ENCODE results near the gene USP17L15. TPM values are rescaled to one million over a fixed set of nuclear protein-coding genes. Genes with fewer than 3 reads are reported as not detected.
"Not testable (repeated sequence)": the region's sequence is repeated elsewhere in the genome, so short reads cannot be mapped to it uniquely, and the experiment has no call there.

The USP17L15 gene
- total RNA-seq, 1 experiment from 2014 or later, result not detected

DNA sequence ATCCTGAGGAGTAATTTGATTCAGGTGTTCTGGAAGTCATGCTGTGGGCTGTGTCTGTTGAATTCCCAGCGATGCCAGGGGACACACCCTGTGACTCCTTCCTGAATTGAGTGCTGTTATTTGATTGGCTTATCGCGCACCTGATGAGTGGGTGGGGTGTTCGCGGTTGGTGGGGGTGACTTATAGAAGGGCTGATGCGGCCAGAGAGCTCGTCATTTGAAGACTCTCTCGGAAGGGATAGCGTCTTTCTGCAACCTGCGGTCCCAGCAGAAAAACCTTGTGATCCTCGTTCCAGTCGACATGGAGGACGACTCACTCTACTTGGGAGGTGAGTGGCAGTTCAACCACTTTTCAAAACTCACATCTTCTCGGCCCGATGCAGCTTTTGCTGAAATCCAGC, 33.1 kb downstream of the USP17L15 start, which contains the start of gene USP17L22:
Gene USP17L22 (plus strand): TSS at position 301 of the 400 bp plus-strand sequence. CDS start 0 bp downstream, at position 301.
- POLR2A ChIA-PET, CTCF ChIA-PET: not testable (repeated sequence)

DNA sequence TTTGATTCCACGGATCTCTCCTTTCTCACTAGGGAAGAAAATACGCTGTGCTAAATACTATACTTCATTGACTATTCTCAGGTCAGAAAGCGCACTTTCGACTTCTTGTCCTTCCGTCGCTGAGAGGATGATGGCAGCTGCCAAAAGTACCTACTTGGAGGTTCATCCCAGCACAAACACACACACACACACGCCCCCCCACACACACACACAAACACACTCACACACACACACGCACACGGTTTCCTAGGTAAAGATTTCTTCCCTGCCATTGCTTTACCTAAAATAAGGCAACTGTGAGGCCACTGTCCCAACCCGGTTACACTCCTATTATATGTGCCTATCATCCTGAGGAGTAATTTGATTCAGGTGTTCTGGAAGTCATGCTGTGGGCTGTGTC, 37.5 kb downstream of the USP17L15 start:
- intact Hi-C loops (cut with micrococcal nuclease); BruUV-seq (replicated peaks): not testable (repeated sequence)

More for the DNA sequence above, 33.1 kb downstream of the USP17L15 start, which contains the start of gene USP17L22:
- H4K20me1 ChIP-seq (ENCODE audit: insufficient read depth); H3K79me2 ChIP-seq (ENCODE audit: insufficient read depth, low read length); H3K4me2 ChIP-seq (ENCODE audit: low read length); H3K4me3 ChIP-seq (replicated peaks in 1 of 2; ENCODE audit: low read depth in 1 of 2, low read length in 2 of 2); H3K9me3 ChIP-seq (ENCODE audit: control insufficient read depth in 1 of 2, insufficient read depth in 1 of 2, low read depth in 1 of 2, low read length in 2 of 2); H3K4me1 ChIP-seq (ENCODE audit: control insufficient read depth in 1 of 2, insufficient read depth in 2 of 2, low read length in 2 of 2); H3K9me2 ChIP-seq (ENCODE audit: insufficient read depth); H3K27ac ChIP-seq (ENCODE audit: low read depth, low read length); H3K27me3 ChIP-seq (ENCODE audit: insufficient read depth, low read length); DNase-seq (ENCODE audit: low read depth, low spot score); BruUV-seq (replicated peaks); intact Hi-C loops (cut with micrococcal nuclease); ATAC-seq; H3K36me3 ChIP-seq (ENCODE audit: control insufficient read depth in 1 of 2, insufficient read depth in 2 of 2, low read length in 2 of 2); RAD21 ChIA-PET (ENCODE audit: low non-redundant PET in 1 of 2, low total read pairs in 2 of 2, uncharacterized antibody in 2 of 2, unreplicated experiment in 2 of 2); H3K9ac ChIP-seq (ENCODE audit: low read length); H2AFZ ChIP-seq (ENCODE audit: low read depth, low read length, poor library complexity, severe bottlenecking): not testable (repeated sequence)

More for the DNA sequence above, 37.5 kb downstream of the USP17L15 start:
- H2AFZ ChIP-seq (ENCODE audit: low read depth, low read length, poor library complexity, severe bottlenecking); H3K27ac ChIP-seq (ENCODE audit: low read depth, low read length); H3K4me3 ChIP-seq (replicated peaks in 1 of 2; ENCODE audit: low read depth in 1 of 2, low read length in 2 of 2); H3K4me2 ChIP-seq (ENCODE audit: low read length); H3K9ac ChIP-seq (ENCODE audit: low read length); H3K36me3 ChIP-seq (ENCODE audit: control insufficient read depth in 1 of 2, insufficient read depth in 2 of 2, low read length in 2 of 2); H3K9me2 ChIP-seq (ENCODE audit: insufficient read depth); H3K9me3 ChIP-seq (ENCODE audit: control insufficient read depth in 1 of 2, insufficient read depth in 1 of 2, low read depth in 1 of 2, low read length in 2 of 2); ATAC-seq; H4K20me1 ChIP-seq (ENCODE audit: insufficient read depth); CTCF ChIA-PET; RAD21 ChIA-PET (ENCODE audit: low non-redundant PET in 1 of 2, low total read pairs in 2 of 2, uncharacterized antibody in 2 of 2, unreplicated experiment in 2 of 2); H3K79me2 ChIP-seq (ENCODE audit: insufficient read depth, low read length); H3K4me1 ChIP-seq (ENCODE audit: control insufficient read depth in 1 of 2, insufficient read depth in 2 of 2, low read length in 2 of 2); DNase-seq (ENCODE audit: low read depth, low spot score); POLR2A ChIA-PET; H3K27me3 ChIP-seq (ENCODE audit: insufficient read depth, low read length): not testable (repeated sequence)

Other genes starting within 250 kb of the USP17L15 start
- not detected for gene FAM90A26, start 64.0 kb upstream of the USP17L15 start, total RNA-seq (2021; ENCODE audit: unreplicated experiment)
- gene USP17L10, start 23.7 kb upstream of the USP17L15 start, total RNA-seq (2021; ENCODE audit: unreplicated experiment), result not detected
- gene USP17L11, start 19.0 kb upstream of the USP17L15 start, total RNA-seq (2021; ENCODE audit: unreplicated experiment), result 0.15 TPM
- not detected for gene USP17L12, start 14.2 kb upstream of the USP17L15 start, total RNA-seq (2021; ENCODE audit: unreplicated experiment)
- gene USP17L13, start 9.5 kb upstream of the USP17L15 start, total RNA-seq (2021; ENCODE audit: unreplicated experiment), result not detected
- not detected for gene USP17L17, start 9.5 kb downstream of the USP17L15 start, total RNA-seq (2021; ENCODE audit: unreplicated experiment)
- gene USP17L18, start 14.2 kb downstream of the USP17L15 start, total RNA-seq (2021; ENCODE audit: unreplicated experiment), result not detected
- not detected for gene USP17L19, start 19.0 kb downstream of the USP17L15 start, total RNA-seq (2021; ENCODE audit: unreplicated experiment)
- 0.15 TPM for gene USP17L20, start 23.7 kb downstream of the USP17L15 start, total RNA-seq (2021; ENCODE audit: unreplicated experiment)
- gene USP17L21, start 28.5 kb downstream of the USP17L15 start, total RNA-seq (2021; ENCODE audit: unreplicated experiment), result not detected
- gene USP17L22, start 33.2 kb downstream of the USP17L15 start, total RNA-seq (2021; ENCODE audit: unreplicated experiment), result not detected
- not detected for gene USP17L24, start 90.8 kb downstream of the USP17L15 start, total RNA-seq (2021; ENCODE audit: unreplicated experiment)
- gene USP17L25, start 95.5 kb downstream of the USP17L15 start, total RNA-seq (2021; ENCODE audit: unreplicated experiment), result not detected
- gene USP17L26, start 100.3 kb downstream of the USP17L15 start, total RNA-seq (2021; ENCODE audit: unreplicated experiment), result not detected
- not detected for gene USP17L5, start 105.0 kb downstream of the USP17L15 start, total RNA-seq (2021; ENCODE audit: unreplicated experiment)
- gene USP17L27, start 109.8 kb downstream of the USP17L15 start, total RNA-seq (2021; ENCODE audit: unreplicated experiment), result not detected
- not detected for gene USP17L28, start 114.5 kb downstream of the USP17L15 start, total RNA-seq (2021; ENCODE audit: unreplicated experiment)
- not detected for gene USP17L29, start 119.3 kb downstream of the USP17L15 start, total RNA-seq (2021; ENCODE audit: unreplicated experiment)
- not detected for gene USP17L30, start 128.7 kb downstream of the USP17L15 start, total RNA-seq (2021; ENCODE audit: unreplicated experiment)
- gene DEFB131A, start 210.0 kb downstream of the USP17L15 start, total RNA-seq (2021; ENCODE audit: unreplicated experiment), result not detected

Data from HCT116 (cell line).